HCT116 (cell line): ENCODE data around the gene PPP2R1B. TPM values are rescaled to one million over a fixed set of nuclear protein-coding genes. Genes with fewer than 3 reads are reported as not detected.

Experiments used
- ATAC-seq: fragments of 200-7000 bp; cut with Tn5 transposase; 2 replicates; pipeline ENCODE4 v1.9.1; 2020; ENCODE audit warnings: mild to moderate bottlenecking, moderate library complexity
- BruUV-seq: library from RNA; stranded (reverse); fragments of 400-500 nt; replicated peaks from 2 replicates; lab custom pipeline; 2021; lab: Mats Ljungman, UMichigan
- CTCF ChIA-PET: fragments of 300-600 bp; sonication (Branson Sonifier 250); formaldehyde crosslinking; loops from one replicate; lab custom pipeline; 2021; ENCODE audit warnings: antibody characterized with exemption; lab: Charles Lee
- POLR2A ChIA-PET: fragments of 300-600, 350-600 bp; sonication (Branson Sonifier 250); formaldehyde crosslinking; loops from one replicate; lab custom pipeline; 2021; ENCODE audit warnings: antibody characterized with exemption; lab: Charles Lee
- RAD21 ChIA-PET, 2 experiments: fragments of 300-600 bp; sonication (Branson Sonifier 250); formaldehyde crosslinking; loops; one replicate each; lab custom pipeline; 2023; ENCODE audit warnings: low total read pairs in 2 of 2; ENCODE audit not compliant: uncharacterized antibody in 2 of 2, unreplicated experiment in 2 of 2, low non-redundant PET in 1 of 2; lab: Charles Lee
- DNase-seq: peaks from one replicate; pipeline ENCODE4 v3.0.0-alpha.2; 2010; ENCODE audit warnings: low read depth, low spot score
- H2AFZ ChIP-seq: fragments of 200-600 bp; shearing (Covaris generic), sonication (generic); 2 replicates; pipeline ENCODE4 v1.6.1; 2017; ENCODE audit warnings: low read depth, mixed run types, mixed read lengths, antibody characterized with exemption, low read length; ENCODE audit not compliant: poor library complexity, severe bottlenecking
- H3K27ac ChIP-seq: 2 replicates; pipeline ENCODE4 v1.5.1; 2012; ENCODE audit warnings: low read depth, low read length
- H3K27me3 ChIP-seq: fragments of 200-600 bp; sonication (generic); 2 replicates; pipeline ENCODE4 v1.6.1; 2016; ENCODE audit warnings: mixed run types, low read length, mixed read lengths; ENCODE audit not compliant: insufficient read depth
- H3K36me3 ChIP-seq, 2 experiments: fragments of 200-500 bp in 1 of 2; fragments of 200-600 bp in 1 of 2; sonication (Bioruptor generic) in 1 of 2; sonication (generic) in 1 of 2; 2 replicates each; pipeline versions ENCODE4 v1.5.1 to v1.6.1; 2014 to 2016; ENCODE audit warnings: low read length in 2 of 2, inconsistent platforms in 1 of 2, mixed read lengths in 1 of 2, mixed run types in 1 of 2; ENCODE audit not compliant: insufficient read depth in 2 of 2, control insufficient read depth in 1 of 2
- H3K4me1 ChIP-seq, 2 experiments: fragments of 200-600 bp in 1 of 2; sonication (generic) in 1 of 2; 2 replicates each; pipeline versions ENCODE4 v1.5.1 to v1.6.1; 2012 to 2017; ENCODE audit warnings: low read length in 2 of 2, inconsistent platforms in 1 of 2, mild to moderate bottlenecking in 1 of 2, mixed read lengths in 1 of 2, mixed run types in 1 of 2, moderate library complexity in 1 of 2; ENCODE audit not compliant: insufficient read depth in 2 of 2, control insufficient read depth in 1 of 2
- H3K4me2 ChIP-seq: fragments of 200-600 bp; sonication (generic); 2 replicates; pipeline ENCODE4 v1.6.1; 2017; ENCODE audit warnings: mixed run types, low read length, mixed read lengths
- H3K4me3 ChIP-seq, 2 experiments: fragments of 200-600 bp in 1 of 2; sonication (generic) in 1 of 2; replicated peaks in 1 of 2; 2 replicates each; pipeline ENCODE4 v1.5.1; 2011 to 2016; ENCODE audit warnings: low read length in 2 of 2, control low read depth in 1 of 2, low read depth in 1 of 2, mild to moderate bottlenecking in 1 of 2, mixed read lengths in 1 of 2, mixed run types in 1 of 2
- H3K79me2 ChIP-seq: fragments of 200-600 bp; sonication (generic); 2 replicates; pipeline ENCODE4 v1.6.1; 2017; ENCODE audit warnings: mild to moderate bottlenecking, mixed run types, low read length, moderate library complexity, mixed read lengths; ENCODE audit not compliant: insufficient read depth
- H3K9ac ChIP-seq: fragments of 200-600 bp; sonication (generic); 2 replicates; pipeline ENCODE4 v1.6.1; 2016; ENCODE audit warnings: low read length, mixed read lengths
- H3K9me2 ChIP-seq: fragments of 200-600 bp; sonication (generic), shearing (Covaris generic); 2 replicates; pipeline ENCODE4 v1.6.1; 2017; ENCODE audit warnings: mixed run types, mild to moderate bottlenecking, moderate library complexity; ENCODE audit not compliant: insufficient read depth
- H3K9me3 ChIP-seq, 2 experiments: fragments of 200-500 bp in 1 of 2; fragments of 200-600 bp in 1 of 2; sonication (Bioruptor generic) in 1 of 2; sonication (generic) in 1 of 2; 2 replicates each; pipeline ENCODE4 v1.6.1; 2014 to 2017; ENCODE audit warnings: low read length in 2 of 2, mixed read lengths in 2 of 2, inconsistent platforms in 1 of 2, low read depth in 1 of 2, mild to moderate bottlenecking in 1 of 2, mixed run types in 1 of 2, moderate library complexity in 1 of 2; ENCODE audit not compliant: control insufficient read depth in 1 of 2, insufficient read depth in 1 of 2
- H4K20me1 ChIP-seq: fragments of 200-600 bp; sonication (generic), shearing (Covaris generic); 2 replicates; pipeline ENCODE4 v1.6.1; 2017; ENCODE audit warnings: mixed run types, mild to moderate bottlenecking, moderate library complexity; ENCODE audit not compliant: insufficient read depth
- ATF3 ChIP-seq: IDR thresholded peaks from 2 replicates; pipeline ENCODE4 v1.6.1; 2012
- CBX3 ChIP-seq: IDR thresholded peaks from 2 replicates; pipeline ENCODE4 v1.6.1; 2012; ENCODE audit warnings: low read depth
- EZH2phosphoT487 ChIP-seq: fragments of 200-600 bp; IDR thresholded peaks from 2 replicates; pipeline ENCODE4 v1.6.1; 2018; ENCODE audit warnings: antibody characterized with exemption, borderline replicate concordance
- JUND ChIP-seq: IDR thresholded peaks from 2 replicates; pipeline ENCODE4 v1.6.1; 2012
- MAX ChIP-seq: IDR thresholded peaks from 2 replicates; pipeline ENCODE4 v1.6.1; 2012
- POLR2A ChIP-seq: IDR thresholded peaks from 2 replicates; pipeline ENCODE4 v1.7.0; 2011; ENCODE audit warnings: borderline replicate concordance; ENCODE audit not compliant: insufficient read depth, insufficient read length; ENCODE audit errors: extremely low read depth
- SP1 ChIP-seq: IDR thresholded peaks from 2 replicates; pipeline ENCODE4 v1.6.1; 2012; ENCODE audit warnings: low read depth
- ZNF274 ChIP-seq: fragments of 200-500 bp; sonication (Bioruptor generic); IDR thresholded peaks from 2 replicates; pipeline ENCODE4 v1.6.1; 2014; ENCODE audit warnings: mild to moderate bottlenecking, low read depth, low read length, inconsistent platforms
- intact Hi-C: fragments of 100-400 bp; cut with micrococcal nuclease; formaldehyde crosslinking; loops from 2 replicates; pipeline ENCODE4 v1.10.0; 2022
- total RNA-seq: library from RNA; stranded (reverse); gene quantifications from one replicate; pipeline ENCODE4 v1.2.1, GENCODE V29; 2021; ENCODE audit not compliant: unreplicated experiment
- TF ChIP-seq, protein P1 (sequence below): IDR thresholded peaks from 2 replicates; pipeline ENCODE4 v1.6.1; 2012; ENCODE audit warnings: low read depth
- TF ChIP-seq, protein P2 (sequence below), 3 experiments: fragments of 200-600 bp in 1 of 3; sonication (generic) in 1 of 3; IDR thresholded peaks in 2 of 3; conservative IDR thresholded peaks in 1 of 3; 2 replicates each; pipeline ENCODE4 v1.5.1; 2012 to 2017; ENCODE audit warnings: low read depth in 2 of 3, low read length in 2 of 3, antibody characterized with exemption in 1 of 3, borderline replicate concordance in 1 of 3, control low read depth in 1 of 3, mild to moderate bottlenecking in 1 of 3, mixed read lengths in 1 of 3, mixed run types in 1 of 3, moderate library complexity in 1 of 3; ENCODE audit not compliant: insufficient read depth in 1 of 3

Gene PPP2R1B
- total RNA-seq, 1 experiment from 2014 or later: 24.9 TPM

GRCh38 chr11:111727431-111727830 lies 38.8 kb downstream of the PPP2R1B start:
- Histone ChIP-seq H3K9me2 (no peaks in the 10 kb centered on the region), H3K27me3 (no peaks in the 10 kb centered on the region), H3K4me2 (no peak overlapping the region), H3K36me3 (peaks cover 7 to 18% of the 10 kb centered on the region in 2 experiments; a peak in 3 of 4 replicates), H2AFZ (no peak overlapping the region), H3K4me1 (peaks cover 0 to 6% of the 10 kb centered on the region in 2 experiments; a peak in 1 of 4 replicates), H3K9ac (no peak overlapping the region), H3K27ac (no peak overlapping the region), H4K20me1 (no peaks in the 10 kb centered on the region), H3K4me3 (no peak overlapping the region), H3K79me2 (no peaks in the 10 kb centered on the region), H3K9me3 (no peaks in the 10 kb centered on the region)
- ChIA-PET CTCF (no interaction called here), RAD21 (no interaction called here), POLR2A (no interaction called here)
- ATAC-seq: no peak
- intact Hi-C loops: no loop called here
- no peak for TF ChIP-seq ZNF274
- TF ChIP-seq ATF3: no peak
- TF ChIP-seq, protein P1, sequence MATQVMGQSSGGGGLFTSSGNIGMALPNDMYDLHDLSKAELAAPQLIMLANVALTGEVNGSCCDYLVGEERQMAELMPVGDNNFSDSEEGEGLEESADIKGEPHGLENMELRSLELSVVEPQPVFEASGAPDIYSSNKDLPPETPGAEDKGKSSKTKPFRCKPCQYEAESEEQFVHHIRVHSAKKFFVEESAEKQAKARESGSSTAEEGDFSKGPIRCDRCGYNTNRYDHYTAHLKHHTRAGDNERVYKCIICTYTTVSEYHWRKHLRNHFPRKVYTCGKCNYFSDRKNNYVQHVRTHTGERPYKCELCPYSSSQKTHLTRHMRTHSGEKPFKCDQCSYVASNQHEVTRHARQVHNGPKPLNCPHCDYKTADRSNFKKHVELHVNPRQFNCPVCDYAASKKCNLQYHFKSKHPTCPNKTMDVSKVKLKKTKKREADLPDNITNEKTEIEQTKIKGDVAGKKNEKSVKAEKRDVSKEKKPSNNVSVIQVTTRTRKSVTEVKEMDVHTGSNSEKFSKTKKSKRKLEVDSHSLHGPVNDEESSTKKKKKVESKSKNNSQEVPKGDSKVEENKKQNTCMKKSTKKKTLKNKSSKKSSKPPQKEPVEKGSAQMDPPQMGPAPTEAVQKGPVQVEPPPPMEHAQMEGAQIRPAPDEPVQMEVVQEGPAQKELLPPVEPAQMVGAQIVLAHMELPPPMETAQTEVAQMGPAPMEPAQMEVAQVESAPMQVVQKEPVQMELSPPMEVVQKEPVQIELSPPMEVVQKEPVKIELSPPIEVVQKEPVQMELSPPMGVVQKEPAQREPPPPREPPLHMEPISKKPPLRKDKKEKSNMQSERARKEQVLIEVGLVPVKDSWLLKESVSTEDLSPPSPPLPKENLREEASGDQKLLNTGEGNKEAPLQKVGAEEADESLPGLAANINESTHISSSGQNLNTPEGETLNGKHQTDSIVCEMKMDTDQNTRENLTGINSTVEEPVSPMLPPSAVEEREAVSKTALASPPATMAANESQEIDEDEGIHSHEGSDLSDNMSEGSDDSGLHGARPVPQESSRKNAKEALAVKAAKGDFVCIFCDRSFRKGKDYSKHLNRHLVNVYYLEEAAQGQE: no peak
- TF ChIP-seq POLR2A: no peak
- TF ChIP-seq JUND: no peak
- TF ChIP-seq MAX: no peak
- TF ChIP-seq, protein P2, sequence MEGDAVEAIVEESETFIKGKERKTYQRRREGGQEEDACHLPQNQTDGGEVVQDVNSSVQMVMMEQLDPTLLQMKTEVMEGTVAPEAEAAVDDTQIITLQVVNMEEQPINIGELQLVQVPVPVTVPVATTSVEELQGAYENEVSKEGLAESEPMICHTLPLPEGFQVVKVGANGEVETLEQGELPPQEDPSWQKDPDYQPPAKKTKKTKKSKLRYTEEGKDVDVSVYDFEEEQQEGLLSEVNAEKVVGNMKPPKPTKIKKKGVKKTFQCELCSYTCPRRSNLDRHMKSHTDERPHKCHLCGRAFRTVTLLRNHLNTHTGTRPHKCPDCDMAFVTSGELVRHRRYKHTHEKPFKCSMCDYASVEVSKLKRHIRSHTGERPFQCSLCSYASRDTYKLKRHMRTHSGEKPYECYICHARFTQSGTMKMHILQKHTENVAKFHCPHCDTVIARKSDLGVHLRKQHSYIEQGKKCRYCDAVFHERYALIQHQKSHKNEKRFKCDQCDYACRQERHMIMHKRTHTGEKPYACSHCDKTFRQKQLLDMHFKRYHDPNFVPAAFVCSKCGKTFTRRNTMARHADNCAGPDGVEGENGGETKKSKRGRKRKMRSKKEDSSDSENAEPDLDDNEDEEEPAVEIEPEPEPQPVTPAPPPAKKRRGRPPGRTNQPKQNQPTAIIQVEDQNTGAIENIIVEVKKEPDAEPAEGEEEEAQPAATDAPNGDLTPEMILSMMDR (IDR thresholded peaks at IDR 0.05 in 2 of 3, conservative IDR thresholded peaks at IDR 0.05 in 1 of 3; ENCODE audit: borderline replicate concordance in 1 of 3, insufficient read depth in 1 of 3, low read depth in 2 of 3, low read length in 2 of 3): no peak
- no peak for TF ChIP-seq SP1
- TF ChIP-seq EZH2phosphoT487: no peak
- TF ChIP-seq CBX3: no peak
- no TSS peak for BruUV-seq
- no peak for DNase-seq
